ENCODE measurements around the gene TPM3. TPM values are rescaled to one million over a fixed set of nuclear protein-coding genes. Genes with fewer than 3 reads are reported as not detected.

Gene TPM3
- total RNA-seq, 1 experiment from 2014 or later: 606 TPM

Other genes starting within 250 kb of the TPM3 start
- 5.9 and 8.0 TPM in 2 replicates for gene DENND4B, start 245.4 kb downstream of the TPM3 start, total RNA-seq (2014; rRNA removed; shearing (Covaris generic))
- gene CRTC2, start 233.5 kb downstream of the TPM3 start, total RNA-seq (2014; rRNA removed; shearing (Covaris generic)): 9.1 and 11.2 TPM in 2 replicates
- gene SLC39A1, start 228.6 kb downstream of the TPM3 start, total RNA-seq (2014; rRNA removed; shearing (Covaris generic)): 70.4 and 95.4 TPM in 2 replicates
- gene CREB3L4, start 224.2 kb downstream of the TPM3 start, total RNA-seq (2014; rRNA removed; shearing (Covaris generic)): 7.0 and 10.4 TPM in 2 replicates
- gene JTB, start 214.4 kb downstream of the TPM3 start, total RNA-seq (2014; rRNA removed; shearing (Covaris generic)): 155 and 201 TPM in 2 replicates
- 41.3 and 44.3 TPM in 2 replicates for gene RAB13, start 205.8 kb downstream of the TPM3 start, total RNA-seq (2014; rRNA removed; shearing (Covaris generic))
- gene RPS27, start 201.3 kb downstream of the TPM3 start, total RNA-seq (2014; rRNA removed; shearing (Covaris generic)): 2,227 and 2,841 TPM in 2 replicates
- not detected in 2 replicates for gene NUP210L, start 37.0 kb downstream of the TPM3 start, total RNA-seq (2014; rRNA removed; shearing (Covaris generic))
- gene CFAP141, start 14.2 kb upstream of the TPM3 start, total RNA-seq (2014; rRNA removed; shearing (Covaris generic)): not detected in 2 replicates
- 52.8 and 73.8 TPM in 2 replicates for gene UBAP2L, start 28.9 kb upstream of the TPM3 start, total RNA-seq (2014; rRNA removed; shearing (Covaris generic))
- 107 and 122 TPM in 2 replicates for gene HAX1, start 80.5 kb upstream of the TPM3 start, total RNA-seq (2014; rRNA removed; shearing (Covaris generic))
- gene AQP10, start 129.0 kb upstream of the TPM3 start, total RNA-seq (2014; rRNA removed; shearing (Covaris generic)): not detected in 2 replicates
- 21.1 and 26.5 TPM in 2 replicates for gene ATP8B2, start 133.4 kb upstream of the TPM3 start, total RNA-seq (2014; rRNA removed; shearing (Covaris generic))
- 0.24 and 0.29 TPM in 2 replicates for gene IL6R, start 213.2 kb upstream of the TPM3 start, total RNA-seq (2014; rRNA removed; shearing (Covaris generic))

All from RPMI7951 (cell line).